Endothelial cell of umbilical vein (primary cell): Measurements from ENCODE around the gene ASIC4.

ENCODE experiments used
- POLR2A ChIP-seq: IDR thresholded peaks from 2 replicates; pipeline ENCODE4 v1.6.1; 2012; ENCODE audit warnings: low read depth, mild to moderate bottlenecking, control low read depth, low read length
- POLR2AphosphoS5 ChIP-seq: IDR thresholded peaks from 2 replicates; pipeline ENCODE4 v1.6.1; 2012; ENCODE audit warnings: low read depth, mild to moderate bottlenecking, control low read depth, low read length, moderate library complexity; ENCODE audit not compliant: insufficient read depth
- TF ChIP-seq, protein P1 (sequence below), 2 donors: IDR thresholded peaks; 1 replicate in 1 of 2; 2 replicates in 1 of 2; pipeline ENCODE4 v1.5.1; 2011; ENCODE audit warnings: low read length in 2 of 2, mild to moderate bottlenecking in 2 of 2, moderate library complexity in 2 of 2, control low read depth in 1 of 2, inconsistent platforms in 1 of 2, low read depth in 1 of 2; ENCODE audit not compliant: insufficient read depth in 1 of 2; ENCODE audit errors: extremely low read depth in 1 of 2

DNA sequence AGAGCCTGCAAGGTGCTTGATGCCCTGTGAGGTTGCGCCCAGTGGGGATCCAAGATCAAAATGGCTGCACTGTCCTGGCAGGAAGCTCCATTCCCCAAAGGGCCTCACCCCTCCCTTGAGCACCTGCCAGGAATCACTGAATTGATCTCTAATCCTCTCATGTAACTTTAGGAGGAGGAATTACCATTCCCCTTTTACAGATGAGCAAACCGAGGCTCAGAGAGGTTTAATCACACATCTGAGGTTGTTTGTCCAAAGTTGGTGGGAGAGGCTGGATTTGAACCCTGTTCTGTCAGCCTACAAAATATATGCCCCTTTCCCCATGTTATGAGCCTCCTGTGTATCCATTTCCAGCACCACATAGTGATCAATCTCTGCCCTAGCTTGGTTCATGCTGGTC lies 10.5 kb downstream of the ASIC4 start:
- TF ChIP-seq, protein P1, sequence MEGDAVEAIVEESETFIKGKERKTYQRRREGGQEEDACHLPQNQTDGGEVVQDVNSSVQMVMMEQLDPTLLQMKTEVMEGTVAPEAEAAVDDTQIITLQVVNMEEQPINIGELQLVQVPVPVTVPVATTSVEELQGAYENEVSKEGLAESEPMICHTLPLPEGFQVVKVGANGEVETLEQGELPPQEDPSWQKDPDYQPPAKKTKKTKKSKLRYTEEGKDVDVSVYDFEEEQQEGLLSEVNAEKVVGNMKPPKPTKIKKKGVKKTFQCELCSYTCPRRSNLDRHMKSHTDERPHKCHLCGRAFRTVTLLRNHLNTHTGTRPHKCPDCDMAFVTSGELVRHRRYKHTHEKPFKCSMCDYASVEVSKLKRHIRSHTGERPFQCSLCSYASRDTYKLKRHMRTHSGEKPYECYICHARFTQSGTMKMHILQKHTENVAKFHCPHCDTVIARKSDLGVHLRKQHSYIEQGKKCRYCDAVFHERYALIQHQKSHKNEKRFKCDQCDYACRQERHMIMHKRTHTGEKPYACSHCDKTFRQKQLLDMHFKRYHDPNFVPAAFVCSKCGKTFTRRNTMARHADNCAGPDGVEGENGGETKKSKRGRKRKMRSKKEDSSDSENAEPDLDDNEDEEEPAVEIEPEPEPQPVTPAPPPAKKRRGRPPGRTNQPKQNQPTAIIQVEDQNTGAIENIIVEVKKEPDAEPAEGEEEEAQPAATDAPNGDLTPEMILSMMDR (IDR thresholded peaks at IDR 0.05; ENCODE audit: extremely low read depth in 1 of 2, insufficient read depth in 1 of 2, low read depth in 1 of 2, low read length in 2 of 2): no peak
- TF ChIP-seq POLR2AphosphoS5: no peak
- TF ChIP-seq POLR2A: no peak
